Endodermal cell (in vitro differentiated cells): ENCODE data around the gene CD180. TPM values are rescaled to one million over a fixed set of nuclear protein-coding genes. Genes with fewer than 3 reads are reported as not detected.

Source experiments
- DNase-seq: peaks from one replicate; pipeline ENCODE4 v3.0.0-alpha.2; 2017
- H3K27ac ChIP-seq: 2 replicates; pipeline ENCODE4 v1.5.1; 2013; ENCODE audit warnings: mild to moderate bottlenecking, low read depth, low read length, moderate library complexity
- H3K27me3 ChIP-seq: 2 replicates; pipeline ENCODE4 v1.6.1; 2013; ENCODE audit warnings: mild to moderate bottlenecking, low read length, moderate library complexity; ENCODE audit not compliant: insufficient read depth, control insufficient read depth, poor library complexity, severe bottlenecking
- H3K36me3 ChIP-seq: 2 replicates; pipeline ENCODE4 v1.7.0; 2013; ENCODE audit warnings: mild to moderate bottlenecking, low read length, moderate library complexity; ENCODE audit not compliant: control insufficient read depth, insufficient read depth
- H3K4me1 ChIP-seq: one replicate; pipeline ENCODE4 v1.7.0; 2013; ENCODE audit warnings: low read length; ENCODE audit not compliant: control insufficient read depth, insufficient read depth
- H3K4me3 ChIP-seq: 2 replicates; pipeline ENCODE4 v1.5.1; 2013; ENCODE audit warnings: mild to moderate bottlenecking, low read length, moderate library complexity
- H3K9ac ChIP-seq: 2 replicates; pipeline ENCODE4 v1.6.1; 2013; ENCODE audit warnings: mild to moderate bottlenecking, low read length, moderate library complexity; ENCODE audit not compliant: poor library complexity, severe bottlenecking; ENCODE audit errors: extremely low read depth
- H3K9me3 ChIP-seq: 2 replicates; pipeline ENCODE4 v1.6.1; 2013; ENCODE audit warnings: mild to moderate bottlenecking, low read length, moderate library complexity; ENCODE audit not compliant: control insufficient read depth
- H3K27ac Mint-ChIP-seq: 2 replicates; pipeline ENCODE4 v1.8.0; 2020; ENCODE audit warnings: mixed read lengths
- H3K27me3 Mint-ChIP-seq: 2 replicates; pipeline ENCODE4 v1.8.0; 2021; ENCODE audit warnings: mild to moderate bottlenecking, mixed read lengths; ENCODE audit not compliant: insufficient read depth
- H3K36me3 Mint-ChIP-seq: 2 replicates; pipeline ENCODE4 v1.8.0; 2020; ENCODE audit warnings: low read depth, mixed read lengths
- H3K4me1 Mint-ChIP-seq: 2 replicates; pipeline ENCODE4 v1.8.0; 2020; ENCODE audit warnings: mixed read lengths
- H3K4me3 Mint-ChIP-seq: 2 replicates; pipeline ENCODE4 v1.8.0; 2020; ENCODE audit warnings: mild to moderate bottlenecking, moderate library complexity, mixed read lengths
- H3K9me3 Mint-ChIP-seq: 2 replicates; pipeline ENCODE4 v1.8.0; 2020; ENCODE audit warnings: mild to moderate bottlenecking, mixed read lengths
- CTCF ChIP-seq: fragments of 200-600 bp; sonication (generic); conservative IDR thresholded peaks from 2 replicates; pipeline ENCODE4 v1.5.0; 2021; ENCODE audit warnings: antibody characterized with exemption, mild to moderate bottlenecking
- WGBS, 2 experiments: methylation state at CpG; one replicate each; pipeline versions ENCODE4 v1.1.5 to v1.1.7; 2013; ENCODE audit warnings: missing lambda C conversion rate in 2 of 2, mixed read lengths in 1 of 2; ENCODE audit not compliant: insufficient coverage in 1 of 2, insufficient read length in 1 of 2; 5-methylcytosine and 5-hydroxymethylcytosine counted together
- total RNA-seq, 2 donors: library from RNA; stranded (reverse); fragmentation: NEBNext Ultra II Directional in 1 of 2; extraction: Animal tissue kit (Norgen Biotek cat#: 25700) in 1 of 2; gene quantifications; 2 replicates in 1 of 2; 3 replicates in 1 of 2; pipeline ENCODE4 v1.2.1, GENCODE V29; 2021

CD180 gene
- total RNA-seq, 2 donors from 2014 or later = not detected

- Histone ChIP-seq H3K9ac (no peak overlapping the region), H3K27ac (no peak overlapping the region)
- no peaks in the 10 kb centered on the region for H3K9me3 Mint-ChIP-seq
Observed at GRCh38 chr5:67238191-67238590, 41.6 kb upstream of the CD180 start.

GRCh38 chr5:67235399-67236110 lies 39.0 kb upstream of the CD180 start:
- H3K4me3 ChIP-seq = no peak overlapping the region
- H3K4me1 ChIP-seq = no peaks in the 10 kb centered on the region
- H3K27ac ChIP-seq = no peak overlapping the region
- no peaks in the 10 kb centered on the region for H3K27me3 ChIP-seq
- H3K36me3 ChIP-seq = no peaks in the 10 kb centered on the region
- H3K9me3 Mint-ChIP-seq = peaks cover 4% of the 10 kb centered on the region
- no peak for DNase-seq
- H3K36me3 Mint-ChIP-seq = no peaks in the 10 kb centered on the region
- no peak overlapping the region for H3K4me3 Mint-ChIP-seq
- no peaks in the 10 kb centered on the region for H3K27me3 Mint-ChIP-seq
- H3K27ac Mint-ChIP-seq = no peak overlapping the region
- H3K4me1 Mint-ChIP-seq = peaks cover 3% of the 10 kb centered on the region
- H3K9ac ChIP-seq = no peak overlapping the region
- no peak for TF ChIP-seq CTCF
- peaks cover 2% of the 10 kb centered on the region for H3K9me3 ChIP-seq
- WGBS, 2 experiments = 87 to 92% methylated on average over 8 to 12 of the region's 12 CpGs

More at GRCh38 chr5:67238191-67238590, 41.6 kb upstream of the CD180 start:
- Mint-ChIP-seq H3K36me3 (no peaks in the 10 kb centered on the region), H3K27ac (no peak overlapping the region), H3K27me3 (no peaks in the 10 kb centered on the region), H3K4me1 (peaks cover 3% of the 10 kb centered on the region), H3K4me3 (no peak overlapping the region)
- Histone ChIP-seq H3K27me3 (no peaks in the 10 kb centered on the region), H3K4me3 (no peak overlapping the region), H3K36me3 (no peaks in the 10 kb centered on the region), H3K9me3 (no peaks in the 10 kb centered on the region), H3K4me1 (no peaks in the 10 kb centered on the region)
- 84 to 94% methylated on average over 8 of the region's 8 CpGs for WGBS, 2 experiments
- no peak for DNase-seq
- no peak for TF ChIP-seq CTCF

- WGBS, 2 experiments = 92 to 93% methylated on average over 9 of the region's 10 CpGs
- no peak overlapping the region for H3K9ac ChIP-seq
- peaks cover 3% of the 10 kb centered on the region for H3K4me1 Mint-ChIP-seq
- TF ChIP-seq CTCF = no peak
- H3K36me3 ChIP-seq = no peaks in the 10 kb centered on the region
- H3K27ac ChIP-seq = no peak overlapping the region
- no peak overlapping the region for H3K4me3 ChIP-seq
- H3K27me3 Mint-ChIP-seq = no peaks in the 10 kb centered on the region
- H3K36me3 Mint-ChIP-seq = no peaks in the 10 kb centered on the region
- H3K27me3 ChIP-seq = no peaks in the 10 kb centered on the region
- no peak overlapping the region for H3K27ac Mint-ChIP-seq
- H3K4me1 ChIP-seq = no peaks in the 10 kb centered on the region
- peaks cover 8% of the 10 kb centered on the region for H3K9me3 ChIP-seq
- no peak for DNase-seq
- no peak overlapping the region for H3K4me3 Mint-ChIP-seq
- peaks cover 13% of the 10 kb centered on the region for H3K9me3 Mint-ChIP-seq
Observed at GRCh38 chr5:67234671-67235176, 38.1 kb upstream of the CD180 start.
